Large intestine (tissue), 3 donors: ENCODE results near the gene PACSIN1. TPM values are rescaled to one million over a fixed set of nuclear protein-coding genes. Genes with fewer than 3 reads are reported as not detected.
A peak's percentile ranks its signal among the peaks of the same experiment; 100 is the strongest.

Source experiments
- DNase-seq, 2 donors: peaks; one replicate each; pipeline versions ENCODE4 v3.0.0 to v3.0.0-alpha.2; 2013
- H3K27ac ChIP-seq: one replicate; pipeline ENCODE4 v1.5.1; 2013; ENCODE audit warnings: low read length
- H3K27me3 ChIP-seq: 2 replicates; pipeline ENCODE4 v1.6.1; 2013; ENCODE audit warnings: low read length; ENCODE audit not compliant: control insufficient read depth, insufficient read depth
- H3K36me3 ChIP-seq: 2 replicates; pipeline ENCODE4 v1.6.1; 2013; ENCODE audit warnings: low read length; ENCODE audit not compliant: control insufficient read depth, insufficient read depth
- H3K4me1 ChIP-seq: one replicate; pipeline ENCODE4 v1.6.1; 2013; ENCODE audit warnings: low read length; ENCODE audit not compliant: control insufficient read depth, insufficient read depth
- H3K4me3 ChIP-seq: one replicate; pipeline ENCODE4 v1.5.1; 2013; ENCODE audit warnings: low read length
- H3K9me3 ChIP-seq: one replicate; pipeline ENCODE4 v1.6.1; 2013; ENCODE audit warnings: mild to moderate bottlenecking, low read depth, low read length, moderate library complexity; ENCODE audit not compliant: control insufficient read depth
- WGBS: methylation state at CpG from one replicate; pipeline ENCODE4 v1.1.5; 2013; ENCODE audit warnings: low lambda C conversion rate; ENCODE audit not compliant: insufficient coverage; 5-methylcytosine and 5-hydroxymethylcytosine counted together
- polyA plus RNA-seq: library from polyadenylated mRNA; unstranded; fragments of 120-200 nt; gene quantifications from one replicate; pipeline ENCODE4 v1.2.1, GENCODE V29; 2013

The PACSIN1 gene
- polyA plus RNA-seq, 1 donor, result 0.33 TPM

DNA sequence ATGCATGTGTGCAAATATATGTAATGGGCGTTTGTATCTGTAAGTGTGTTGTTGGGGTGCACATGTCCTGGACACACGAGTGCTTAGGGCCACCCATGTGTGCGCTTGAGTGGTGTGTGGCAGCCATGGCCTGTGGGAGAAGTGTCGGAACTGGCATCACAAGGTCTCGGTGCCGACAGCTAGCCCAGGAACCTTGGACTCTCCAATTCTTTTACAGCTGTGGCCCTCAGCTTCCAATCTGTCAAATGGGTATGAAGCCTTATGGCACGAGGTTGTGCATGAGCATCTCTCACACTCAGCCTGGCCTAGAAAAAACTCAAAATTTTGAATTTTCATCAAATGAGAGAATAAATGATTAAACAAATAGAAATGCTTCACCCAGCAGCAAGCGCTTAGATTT is 48.2 kb downstream of the PACSIN1 start:
- Histone ChIP-seq H3K27me3 (peaks cover 19% of the 10 kb centered on the region), H3K4me3 (no peak overlapping the region), H3K27ac (no peak overlapping the region), H3K4me1 (no peaks in the 10 kb centered on the region), H3K9me3 (no peaks in the 10 kb centered on the region), H3K36me3 (no peaks in the 10 kb centered on the region)
- WGBS, result no CpG with 5 or more reads among the region's 8 CpGs
- no peak for DNase-seq

DNA sequence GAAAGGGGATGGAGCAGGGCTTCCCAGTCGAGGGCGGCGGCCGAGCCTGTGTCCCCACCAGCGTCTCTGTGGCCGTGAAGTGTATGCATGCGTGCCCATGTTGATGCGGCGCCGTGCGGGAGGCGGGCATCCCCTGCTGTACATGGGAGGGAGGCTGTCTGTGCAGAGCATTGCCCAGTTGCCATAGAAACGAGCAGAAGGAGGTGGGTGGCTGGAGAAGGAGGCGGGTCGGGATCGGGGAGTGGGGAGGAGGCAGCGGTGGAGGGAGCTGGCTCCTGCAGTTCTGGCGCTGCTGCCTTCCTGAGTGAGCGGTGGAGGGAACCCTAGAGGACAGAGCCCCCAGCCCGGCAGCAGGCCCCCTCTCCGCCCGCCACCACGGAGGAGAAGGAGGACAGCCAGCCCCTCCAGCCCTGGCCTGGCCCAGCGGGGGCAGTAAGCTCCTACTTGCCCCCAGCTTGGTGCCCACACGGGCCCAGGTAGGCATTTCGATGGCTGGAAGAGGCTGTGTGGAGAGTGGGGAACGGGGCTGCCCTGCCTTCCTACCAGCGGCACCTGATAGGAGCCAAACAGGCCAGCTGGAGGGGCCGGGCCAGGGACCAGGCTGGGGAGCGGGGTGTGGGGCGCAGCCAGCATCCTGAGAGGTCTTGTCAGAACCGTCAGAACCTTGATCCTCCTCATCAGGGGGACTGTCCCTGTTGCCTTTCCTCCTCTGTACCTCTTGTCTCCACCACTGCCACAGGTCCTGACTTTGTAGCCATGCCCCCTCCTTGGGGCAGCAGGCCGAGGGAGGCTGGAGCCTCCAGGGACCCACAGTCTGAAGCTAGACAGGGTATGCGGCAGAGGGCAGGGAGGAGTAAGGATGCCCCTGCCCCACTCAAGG is 49.0 kb downstream of the PACSIN1 start:
- no peaks in the 10 kb centered on the region for H3K36me3 ChIP-seq
- no peaks in the 10 kb centered on the region for H3K9me3 ChIP-seq
- peak in 1 of 2 donors; percentile 20 for DNase-seq

DNA sequence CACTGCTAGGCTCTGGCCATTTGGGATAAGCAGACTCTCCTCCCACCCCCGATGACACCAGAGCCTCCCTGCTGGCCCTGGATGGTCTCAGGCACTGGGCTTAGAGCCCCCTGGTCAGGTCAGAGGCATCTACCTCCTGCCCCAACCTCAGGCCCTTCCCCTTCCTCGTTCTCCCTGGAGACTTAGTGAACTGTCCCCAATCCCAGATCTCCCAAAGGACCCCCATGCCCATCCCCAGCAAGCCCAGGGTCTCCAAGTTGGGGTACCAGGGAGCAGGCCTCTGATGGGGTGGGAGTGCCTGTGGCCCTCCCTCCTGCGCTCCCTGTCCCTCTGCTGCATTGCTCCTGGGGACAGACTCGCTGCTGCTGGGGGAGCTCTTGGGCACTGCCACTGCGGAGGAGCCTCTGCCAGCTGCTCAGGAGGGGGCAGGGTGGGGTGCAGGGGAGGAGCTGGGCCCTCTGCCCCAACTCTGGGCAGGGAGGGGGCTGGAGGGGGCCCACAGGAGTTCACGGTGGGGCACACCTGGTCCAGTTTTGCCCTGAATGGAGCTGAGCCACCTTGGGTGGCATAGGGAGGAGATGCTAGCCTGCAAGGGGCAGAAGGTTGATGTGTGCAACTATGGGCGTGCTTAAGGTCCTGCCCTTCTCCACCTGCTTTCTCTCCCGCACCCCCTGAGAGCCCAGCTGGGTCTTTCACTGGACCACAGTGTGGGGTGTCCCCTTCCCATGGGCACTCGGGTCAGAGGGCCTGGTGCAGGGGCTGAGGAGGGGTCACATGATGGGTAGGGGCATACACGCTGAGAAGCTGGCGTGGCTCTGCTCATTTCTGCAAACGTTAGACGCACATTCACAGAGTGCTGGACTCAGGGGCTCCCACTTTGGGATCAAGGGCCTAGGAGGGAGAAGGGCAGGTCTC is 49.9 kb downstream of the PACSIN1 start:
- H3K36me3 ChIP-seq, result no peaks in the 10 kb centered on the region
- no peak for DNase-seq
- no peaks in the 10 kb centered on the region for H3K9me3 ChIP-seq
- peaks cover 19% of the 10 kb centered on the region for H3K27me3 ChIP-seq
- H3K27ac ChIP-seq, result no peak overlapping the region
- no peaks in the 10 kb centered on the region for H3K4me1 ChIP-seq
- H3K4me3 ChIP-seq, result no peak overlapping the region
- WGBS, result no CpG with 5 or more reads among the region's 13 CpGs

More for the DNA sequence above, 49.0 kb downstream of the PACSIN1 start:
- WGBS, result no CpG with 5 or more reads among the region's 34 CpGs
- H3K27ac ChIP-seq, result no peak overlapping the region
- H3K27me3 ChIP-seq, result peaks cover 19% of the 10 kb centered on the region
- no peaks in the 10 kb centered on the region for H3K4me1 ChIP-seq
- no peak overlapping the region for H3K4me3 ChIP-seq

DNA sequence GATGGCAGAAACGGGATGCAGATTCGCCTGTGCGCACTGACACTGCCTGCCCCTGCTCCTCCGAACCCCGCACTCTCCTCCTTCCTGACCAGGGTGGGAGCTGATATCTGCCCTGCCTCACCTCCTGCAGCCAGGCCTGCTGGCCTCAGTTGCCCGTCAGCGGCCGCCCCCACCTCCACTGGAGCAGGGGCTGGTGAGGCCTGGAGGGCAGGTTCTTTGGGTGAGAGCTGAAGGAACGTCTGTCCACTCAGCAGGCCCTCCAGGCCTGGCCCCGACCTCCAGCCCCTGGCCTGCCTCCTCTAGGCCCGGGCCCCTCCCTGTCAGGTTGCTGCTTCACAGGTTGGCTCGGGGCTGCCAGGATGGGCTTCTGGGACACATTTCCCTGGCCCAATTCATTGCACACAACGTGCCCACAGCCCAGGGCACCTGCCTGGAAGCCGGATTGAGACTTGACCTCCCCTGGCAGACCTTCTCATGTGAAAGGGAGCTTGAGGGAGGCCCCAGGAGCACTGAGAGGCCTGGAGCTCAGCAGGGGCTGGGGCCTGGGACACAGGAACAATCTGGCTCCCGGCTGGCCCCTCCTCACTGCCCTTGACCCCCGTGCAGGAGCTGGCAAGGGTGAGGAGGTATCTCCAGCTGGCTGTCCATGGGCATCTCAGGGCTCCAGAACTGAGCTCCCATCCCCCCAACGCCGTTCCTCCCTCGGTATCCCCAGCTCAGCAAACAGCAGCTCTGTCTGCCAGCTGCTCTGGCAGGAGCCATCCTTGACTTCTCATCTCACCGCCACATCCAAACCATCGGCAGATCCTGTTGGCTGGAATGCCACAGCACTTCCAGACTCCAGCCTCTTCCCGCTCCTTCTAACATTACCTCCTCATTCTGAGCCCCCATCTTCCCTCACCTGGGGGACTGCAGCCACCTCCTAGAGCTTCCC is 50.8 kb downstream of the PACSIN1 start:
- Histone ChIP-seq H3K27ac (no peak overlapping the region), H3K27me3 (peaks cover 19% of the 10 kb centered on the region), H3K9me3 (no peaks in the 10 kb centered on the region), H3K4me1 (no peaks in the 10 kb centered on the region), H3K4me3 (no peak overlapping the region), H3K36me3 (no peaks in the 10 kb centered on the region)
- DNase-seq, result no peak
- WGBS, result no CpG with 5 or more reads among the region's 22 CpGs

DNA sequence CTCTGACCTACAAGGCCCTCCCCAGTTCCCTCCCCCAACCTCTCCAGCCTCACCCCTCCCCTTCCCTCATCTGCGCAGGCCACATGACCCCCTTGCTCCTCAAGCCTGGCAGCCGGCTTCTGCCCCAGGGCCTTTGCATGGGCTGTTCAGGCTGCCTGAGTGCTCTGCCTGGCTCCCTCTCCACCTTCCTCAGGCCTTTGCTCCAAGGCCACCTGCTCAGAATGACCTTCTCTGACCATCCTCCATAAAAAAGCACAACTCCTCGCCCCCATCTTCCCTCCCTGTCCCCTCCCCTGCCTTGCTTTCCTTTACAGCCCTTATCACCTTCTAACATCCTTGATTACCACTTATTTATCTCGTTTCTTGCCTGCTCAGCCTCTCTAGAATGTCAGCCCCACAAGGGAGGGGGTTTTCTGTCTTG is 51.6 kb downstream of the PACSIN1 start:
- DNase-seq, result no peak

DNA sequence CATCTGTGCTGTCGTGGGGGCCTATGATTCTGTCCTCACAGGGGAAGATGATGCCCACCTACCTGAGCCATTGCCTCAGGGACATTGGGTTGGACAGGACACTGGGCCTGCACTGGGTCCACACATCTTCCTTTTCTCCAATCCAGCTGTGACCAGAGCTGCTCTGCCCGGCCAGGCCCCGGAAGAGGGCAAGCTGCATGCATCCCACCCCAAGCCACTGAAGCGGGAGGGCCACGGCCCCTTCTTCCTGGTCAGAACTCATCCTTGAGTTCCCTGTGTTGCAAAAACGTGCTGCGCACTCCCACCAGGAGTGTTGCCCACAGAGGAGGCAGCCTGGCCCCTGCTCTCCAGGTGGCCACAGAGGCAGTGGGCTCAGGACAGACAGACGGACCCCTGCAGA is 52.1 kb downstream of the PACSIN1 start:
- no peaks in the 10 kb centered on the region for H3K9me3 ChIP-seq
- no peak overlapping the region for H3K4me3 ChIP-seq
- WGBS, result no CpG with 5 or more reads among the region's 8 CpGs
- peaks cover 19% of the 10 kb centered on the region for H3K27me3 ChIP-seq
- no peaks in the 10 kb centered on the region for H3K36me3 ChIP-seq
- DNase-seq, result no peak
- no peak overlapping the region for H3K27ac ChIP-seq
- no peaks in the 10 kb centered on the region for H3K4me1 ChIP-seq

More for the DNA sequence above, 51.6 kb downstream of the PACSIN1 start:
- no peaks in the 10 kb centered on the region for H3K9me3 ChIP-seq
- no CpG with 5 or more reads among the region's 4 CpGs for WGBS
- H3K36me3 ChIP-seq, result no peaks in the 10 kb centered on the region
- no peaks in the 10 kb centered on the region for H3K4me1 ChIP-seq
- H3K27ac ChIP-seq, result no peak overlapping the region
- H3K27me3 ChIP-seq, result peaks cover 19% of the 10 kb centered on the region
- no peak overlapping the region for H3K4me3 ChIP-seq

DNA sequence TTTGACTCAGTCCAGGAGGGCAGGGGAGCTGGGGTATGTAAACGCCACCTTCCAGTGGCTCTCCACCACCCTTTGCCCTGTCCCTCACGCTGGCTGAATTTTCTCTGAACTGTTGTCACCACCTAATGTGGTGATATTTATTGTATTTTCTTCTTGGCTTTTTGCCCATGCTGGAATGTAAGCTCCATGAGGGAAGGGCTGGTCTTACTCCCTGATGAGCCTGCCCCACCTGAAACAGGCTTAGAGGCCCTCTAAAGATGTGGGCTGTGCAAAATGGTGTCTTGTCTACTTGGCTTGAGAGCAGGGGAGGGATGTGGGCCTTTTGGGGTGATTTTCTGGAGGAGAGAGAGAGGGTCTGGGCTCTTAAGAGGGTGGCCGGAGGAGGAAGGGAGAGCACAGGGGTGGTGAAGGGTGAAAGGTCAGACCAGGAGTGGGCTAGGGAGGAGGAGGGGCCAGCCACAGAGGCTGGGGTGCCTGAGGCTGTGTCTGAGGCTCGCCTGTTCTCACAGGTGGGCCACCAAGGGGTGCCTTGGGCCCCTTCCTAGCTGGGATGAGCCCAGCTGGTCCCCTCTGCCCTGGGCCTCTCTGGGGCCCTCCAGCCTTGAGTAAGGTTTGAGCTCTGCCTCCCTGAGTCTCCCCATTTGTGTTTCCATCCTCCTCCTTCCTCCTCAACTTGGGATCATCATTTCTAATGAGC is 52.9 kb downstream of the PACSIN1 start:
- H3K4me3 ChIP-seq, result no peak overlapping the region
- H3K27me3 ChIP-seq, result peaks cover 16% of the 10 kb centered on the region
- no peaks in the 10 kb centered on the region for H3K9me3 ChIP-seq
- no peak for DNase-seq
- H3K27ac ChIP-seq, result no peak overlapping the region
- no peaks in the 10 kb centered on the region for H3K36me3 ChIP-seq
- WGBS, result no CpG with 5 or more reads among the region's 4 CpGs
- no peaks in the 10 kb centered on the region for H3K4me1 ChIP-seq

DNA sequence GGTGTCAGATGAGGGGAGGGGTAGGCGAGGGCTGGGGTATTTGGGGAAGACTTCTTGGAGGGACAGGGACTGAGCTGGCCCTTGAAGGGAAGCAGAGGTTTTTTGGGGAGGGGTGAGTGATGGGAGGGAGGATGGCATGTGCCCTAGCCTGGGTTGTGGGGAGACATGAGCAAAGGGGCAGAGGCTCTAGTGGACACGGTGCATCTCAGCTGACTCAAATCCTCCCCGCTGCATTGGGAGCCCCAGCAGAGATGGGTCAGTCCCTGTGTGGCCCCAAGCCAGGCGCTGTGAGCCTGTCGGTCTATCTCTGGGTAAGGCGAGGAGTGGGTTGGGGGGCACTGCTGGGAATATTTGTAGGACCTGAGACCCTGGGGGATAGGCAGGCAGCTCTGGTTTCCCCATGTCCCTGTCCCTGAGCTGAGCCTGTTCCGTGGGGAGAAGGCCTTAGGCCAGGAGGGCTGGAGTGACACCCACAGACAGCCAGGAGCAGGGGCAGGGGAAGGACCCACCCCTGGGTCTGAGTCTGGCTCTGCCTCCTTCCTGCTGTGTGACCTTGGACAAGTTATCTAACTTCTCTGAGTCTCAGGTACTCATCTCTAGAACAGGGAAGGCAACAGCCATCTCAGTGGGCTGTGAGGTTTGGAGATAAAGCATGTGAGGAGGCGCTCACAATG is 54.2 kb downstream of the PACSIN1 start:
- Histone ChIP-seq H3K27ac (no peak overlapping the region), H3K9me3 (no peaks in the 10 kb centered on the region), H3K36me3 (no peaks in the 10 kb centered on the region), H3K4me1 (no peaks in the 10 kb centered on the region), H3K4me3 (no peak overlapping the region), H3K27me3 (peaks cover 7% of the 10 kb centered on the region)
- no CpG with 5 or more reads among the region's 8 CpGs for WGBS
- no peak for DNase-seq
